Pancreas (tissue), 10 donors: ENCODE results near the gene KREMEN1. TPM values are rescaled to one million over a fixed set of nuclear protein-coding genes. Genes with fewer than 3 reads are reported as not detected.

Source experiments
- ATAC-seq, 4 donors: fragments of 200-7000 bp; cut with Tn5 transposase; one replicate each; pipeline versions ENCODE4 v1.8.0 to v1.9.1; 2020; ENCODE audit warnings: mild to moderate bottlenecking in 4 of 4, moderate library complexity in 4 of 4
- DNase-seq, 6 donors: peaks; one replicate each; pipeline ENCODE4 v3.0.0-alpha.2; 2020
- FAIRE-seq: peaks from 2 replicates; lab custom pipeline; 2012; peaks lifted over from hg19 to GRCh38; lab: Jason Lieb, UNC
- H3K27ac ChIP-seq, 4 donors: fragments of 200-600 bp; sonication (generic); 1 replicate in 3 of 4; 2 replicates in 1 of 4; pipeline versions ENCODE4 v1.5.0 to v1.8.0; 2020
- H3K27me3 ChIP-seq, 4 donors: fragments of 200-600 bp; one replicate each; pipeline ENCODE4 v1.8.0; 2021
- H3K36me3 ChIP-seq, 3 donors: fragments of 200-600 bp; sonication (generic) in 1 of 3; one replicate each; pipeline versions ENCODE4 v1.5.0 to v1.8.0; 2020 to 2021
- H3K4me1 ChIP-seq, 3 donors: fragments of 200-600 bp; one replicate each; pipeline ENCODE4 v1.8.0; 2021
- H3K4me3 ChIP-seq, 4 donors: fragments of 200-600 bp; sonication (generic) in 2 of 4; one replicate each; pipeline versions ENCODE4 v1.5.0 to v1.8.0; 2020 to 2021
- H3K9me3 ChIP-seq, 4 donors: fragments of 200-600 bp; one replicate each; pipeline ENCODE4 v1.8.0; 2021
- CTCF ChIP-seq, 4 donors: fragments of 200-600 bp; sonication (generic) in 3 of 4; IDR thresholded peaks; one replicate each; pipeline versions ENCODE4 v1.5.0 to v1.8.0; 2021; ENCODE audit warnings: antibody characterized with exemption in 4 of 4
- WGBS, 2 donors: extraction: QIAGEN DNeasy Blood & Tissue Kit; methylation state at CpG; one replicate each; pipeline ENCODE4 v1.1.7; 2013; 5-methylcytosine and 5-hydroxymethylcytosine counted together
- intact Hi-C, 3 donors: fragments of 100-400 bp; cut with DNase I; formaldehyde crosslinking; loops; one replicate each; pipeline versions ENCODE4 v1.11.1 to v1.14.2; 2022
- polyA plus RNA-seq, 2 donors: library from polyadenylated mRNA; stranded (reverse); fragments of 200-250 nt; gene quantifications; one replicate each; pipeline ENCODE4 v1.2.3, GENCODE V29; 2013
- total RNA-seq, 6 donors: library from RNA; stranded (reverse); fragmentation: NEBNext Ultra II Directional in 4 of 6; extraction: Animal tissue kit (Norgen Biotek cat#: 25700) in 4 of 6; gene quantifications; one replicate each; pipeline versions ENCODE4 v1.2.1 to v1.2.4, GENCODE V29; 2021 to 2023
- donor health status: healthy with polysubstance abuse.
- donor health status: DM: no; HTN: no; CAD: no; lungs with moderate emphysema.
- donor health status: DM: no; HTN: no; CAD: no.
- donor health status: control.
- donor health status: control.
- donor health status: Bipolar disorder and iron deficiency.
- donor health status: DM: yes; HTN: yes; CAD: no.
- donor health status: DM: no; HTN: no; CAD: no.
- donor health status: DM: no; HTN: no; CAD: no.
- donor health status: DM: yes; HTN: yes; CAD: no.

Gene KREMEN1
- total and polyA plus RNA-seq, 8 donors, result 3.3 to 8.7 (median 4.5) TPM

DNA sequence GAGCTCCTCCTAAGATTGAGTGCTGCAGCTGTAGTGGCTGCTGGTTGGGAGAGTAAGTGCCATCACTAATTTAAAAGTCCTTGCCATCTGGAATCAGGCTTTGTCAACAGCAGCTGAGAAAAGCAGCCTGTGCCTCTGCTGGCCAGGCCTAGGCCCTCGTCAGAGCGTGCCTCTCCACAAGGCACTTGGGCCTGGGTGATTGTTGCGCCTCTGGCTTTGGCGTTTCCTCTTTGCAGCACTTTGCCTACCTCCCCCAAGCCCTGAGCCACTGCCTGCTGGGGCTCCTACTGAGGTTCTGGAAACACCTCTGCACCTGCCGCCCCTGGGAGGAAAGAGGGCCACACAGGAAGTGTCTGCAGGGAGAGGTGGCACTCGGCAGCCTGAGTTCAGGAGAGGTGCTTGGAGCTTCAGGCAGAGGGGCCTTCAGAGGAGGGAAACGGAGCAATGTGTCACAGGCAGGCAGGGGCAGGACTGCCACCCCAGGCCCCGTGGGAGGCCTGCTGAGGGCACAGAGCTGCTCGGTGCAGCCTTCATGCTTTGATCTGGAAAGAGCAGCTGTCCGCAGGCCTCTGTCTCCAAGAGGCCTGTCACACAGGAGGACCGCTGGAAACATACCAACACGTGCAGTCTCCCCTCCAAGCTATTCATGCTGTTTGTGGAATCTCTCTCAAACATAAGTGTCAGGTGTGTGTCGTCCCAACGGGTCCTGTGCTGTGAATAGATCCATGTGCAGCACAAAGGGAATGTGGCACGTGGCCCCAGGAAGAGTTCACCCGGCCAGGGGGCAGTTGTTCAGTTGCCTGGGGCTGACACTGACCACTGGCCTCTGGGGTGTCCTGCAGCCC lies 71.3 kb downstream of the KREMEN1 start:
- intact Hi-C loops, result loop anchor here in 1 of 3 donors (10.0 kb wide), 1 partner anchor 89 kb away; no protein-coding TSS in a partner anchor
- FAIRE-seq (no peak), ATAC-seq (no peak), DNase-seq (peak in 1 of 6 donors; percentile 51)
- no peak for TF ChIP-seq CTCF (IDR thresholded peaks at IDR 0.05)
- Histone ChIP-seq H3K4me3 (no peak overlapping the region), H3K9me3 (no peaks in the 10 kb centered on the region), H3K36me3 (no peaks in the 10 kb centered on the region), H3K27me3 (no peaks in the 10 kb centered on the region), H3K27ac (no peak overlapping the region), H3K4me1 (no peaks in the 10 kb centered on the region)
- 87 to 91% methylated on average over 16 of the region's 16 CpGs for WGBS, 2 donors

GRCh38 chr22:29144786-29145160 lies 71.9 kb downstream of the KREMEN1 start:
- H3K9me3 ChIP-seq, result no peaks in the 10 kb centered on the region
- H3K27me3 ChIP-seq, result no peaks in the 10 kb centered on the region
- H3K27ac ChIP-seq, result no peak overlapping the region
- no peak overlapping the region for H3K4me3 ChIP-seq
- ATAC-seq (no peak), DNase-seq (peak in 1 of 6 donors; percentile 40), FAIRE-seq (no peak)
- no peaks in the 10 kb centered on the region for H3K36me3 ChIP-seq
- WGBS, 2 donors, result 91 to 92% methylated on average over 14 of the region's 14 CpGs
- intact Hi-C loops, result loop anchor here in 1 of 3 donors (10.0 kb wide), 1 partner anchor 90 kb away; no protein-coding TSS in a partner anchor
- H3K4me1 ChIP-seq, result no peaks in the 10 kb centered on the region
- TF ChIP-seq CTCF (IDR thresholded peaks at IDR 0.05), result no peak

DNA sequence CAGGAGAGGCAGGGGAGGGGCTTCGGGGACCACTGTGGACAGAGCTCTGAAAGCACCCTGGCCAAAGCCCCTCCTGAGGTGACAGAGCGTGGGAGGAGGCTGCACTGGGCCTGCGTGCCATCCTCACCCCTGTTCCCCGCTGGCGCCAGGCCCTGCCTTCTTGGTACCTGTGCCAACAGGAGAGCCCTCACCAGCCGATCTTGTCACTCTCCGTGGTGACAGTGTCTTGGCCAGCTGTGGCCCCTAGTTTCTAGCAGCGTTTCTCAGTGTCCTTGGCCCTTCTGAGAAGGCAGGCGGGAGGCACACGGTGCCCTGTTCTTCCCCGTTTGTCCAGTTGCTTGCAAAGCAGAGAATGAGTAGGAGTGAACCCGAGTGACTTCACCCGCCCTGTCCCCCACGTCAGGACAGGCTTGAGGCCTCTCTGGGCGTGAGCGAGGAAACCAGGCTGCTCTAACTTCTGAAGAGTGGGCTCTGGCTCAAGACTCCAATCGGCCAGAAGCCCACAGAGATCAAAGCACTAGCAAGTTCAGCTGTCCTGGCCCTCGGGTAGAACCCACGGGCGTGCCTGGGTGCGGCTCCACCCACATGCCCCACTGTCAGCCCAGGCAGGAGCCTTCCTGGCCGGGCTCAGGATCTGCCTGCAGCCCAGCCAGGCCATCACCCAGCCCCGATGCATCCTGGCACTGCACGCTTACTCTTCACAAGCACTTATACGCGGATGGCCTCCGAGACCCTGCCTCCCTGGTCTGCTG lies 72.7 kb downstream of the KREMEN1 start:
- Histone ChIP-seq H3K27me3 (no peaks in the 10 kb centered on the region), H3K27ac (no peak overlapping the region), H3K9me3 (no peaks in the 10 kb centered on the region), H3K4me1 (no peaks in the 10 kb centered on the region), H3K36me3 (no peaks in the 10 kb centered on the region), H3K4me3 (no peak overlapping the region)
- FAIRE-seq (no peak), DNase-seq (peak in 1 of 6 donors; percentile 46), ATAC-seq (peak in 1 of 4 donors; percentile 36)
- 72 to 74% methylated on average over 27 of the region's 27 CpGs for WGBS, 2 donors
- TF ChIP-seq CTCF (IDR thresholded peaks at IDR 0.05), result no peak
- intact Hi-C loops, result loop anchor here in 1 of 3 donors (10.0 kb wide), 1 partner anchor 91 kb away; no protein-coding TSS in a partner anchor

- Histone ChIP-seq H3K4me1 (no peaks in the 10 kb centered on the region), H3K9me3 (no peaks in the 10 kb centered on the region), H3K4me3 (no peak overlapping the region), H3K27me3 (no peaks in the 10 kb centered on the region), H3K27ac (no peak overlapping the region), H3K36me3 (no peaks in the 10 kb centered on the region)
- FAIRE-seq (no peak), DNase-seq (peak in 1 of 6 donors; percentile 18), ATAC-seq (no peak)
- 76% methylated on average over 14 of the region's 14 CpGs for WGBS, 2 donors
- intact Hi-C loops, result loop anchor here in 1 of 3 donors (10.0 kb wide), 1 partner anchor 91 kb away; no protein-coding TSS in a partner anchor
- TF ChIP-seq CTCF (IDR thresholded peaks at IDR 0.05), result no peak
These were observed 73.3 kb downstream of the KREMEN1 start for GRCh38 chr22:29146091-29146560.
